HepG2 (cell line): ENCODE measurements around the gene DNAH8. TPM values are rescaled to one million over a fixed set of nuclear protein-coding genes. Genes with fewer than 3 reads are reported as not detected.

Source experiments
- ATAC-seq: fragments of 200-7000 bp; cut with Tn5 transposase; 3 replicates; pipeline ENCODE4 v1.9.1; 2020; ENCODE audit warnings: mild to moderate bottlenecking, moderate library complexity
- BruUV-seq: library from RNA; stranded (reverse); fragments of 400-500 nt; replicated peaks from 2 replicates; lab custom pipeline; 2021; lab: Mats Ljungman, UMichigan
- CTCF ChIA-PET: fragments of 300-600 bp; formaldehyde crosslinking; extraction: SDS; loops from one replicate; lab custom pipeline; 2021; ENCODE audit warnings: low total read pairs, inconsistent platforms, low intra/inter-chr PET ratio; lab: Yijun Ruan, JAX
- POLR2A ChIA-PET: fragments of 350-600 bp; sonication (Branson Sonifier 250); formaldehyde crosslinking; loops from one replicate; lab custom pipeline; 2020; ENCODE audit warnings: antibody characterized with exemption, inconsistent platforms; lab: Yijun Ruan, JAX
- DNase-seq: peaks from one replicate; pipeline ENCODE4 v3.0.0-alpha.2; 2015; ENCODE audit warnings: low spot score
- FAIRE-seq: peaks from 3 replicates; lab custom pipeline; 2011; peaks lifted over from hg19 to GRCh38; lab: Jason Lieb, UNC
- H2AFZ ChIP-seq: one replicate; pipeline ENCODE4 v1.6.1; 2011; ENCODE audit warnings: low read length, inconsistent platforms
- H3K27ac ChIP-seq: fragments of 300-600 bp; 3 replicates; pipeline ENCODE4 v1.8.0; 2011; ENCODE audit warnings: mixed run types, mild to moderate bottlenecking, mixed read lengths, low read length, inconsistent platforms; ENCODE audit not compliant: insufficient read depth; ENCODE audit errors: extremely low read length
- H3K27me3 ChIP-seq, 2 experiments: fragments of 200-600 bp in 1 of 2; 2 replicates in 1 of 2; 3 replicates in 1 of 2; pipeline versions ENCODE4 v1.6.0 to v1.8.0; 2011; ENCODE audit warnings: low read length in 2 of 2, mild to moderate bottlenecking in 2 of 2, moderate library complexity in 2 of 2, inconsistent platforms in 1 of 2; ENCODE audit not compliant: insufficient read depth in 2 of 2, control insufficient read depth in 1 of 2
- H3K36me3 ChIP-seq, 2 experiments: fragments of 200-600 bp in 1 of 2; replicated peaks in 1 of 2; 2 replicates in 1 of 2; 3 replicates in 1 of 2; pipeline versions ENCODE4 v1.5.1 to v1.8.0; 2011; ENCODE audit warnings: low read length in 2 of 2, inconsistent platforms in 1 of 2; ENCODE audit not compliant: insufficient read depth in 2 of 2, control insufficient read depth in 1 of 2
- H3K4me1 ChIP-seq: 2 replicates; pipeline ENCODE4 v1.5.1; 2012; ENCODE audit warnings: low read length, inconsistent platforms; ENCODE audit not compliant: insufficient read depth
- H3K4me2 ChIP-seq: 2 replicates; pipeline ENCODE4 v1.6.0; 2011; ENCODE audit warnings: low read depth, low read length, inconsistent platforms
- H3K4me3 ChIP-seq, 3 experiments: fragments of 200-600 bp in 1 of 3; sonication (generic), shearing (Covaris generic) in 1 of 3; replicated peaks in 1 of 3; 2 replicates each; pipeline ENCODE4 v1.5.1; 2011 to 2016; ENCODE audit warnings: low read length in 3 of 3, inconsistent platforms in 2 of 3, low read depth in 2 of 3, mild to moderate bottlenecking in 2 of 3, control low read depth in 1 of 3, mixed read lengths in 1 of 3; ENCODE audit not compliant: insufficient read depth in 1 of 3
- H3K79me2 ChIP-seq: one replicate; pipeline ENCODE4 v1.6.1; 2011; ENCODE audit warnings: low read length, inconsistent platforms; ENCODE audit not compliant: insufficient read depth
- H3K9ac ChIP-seq: 2 replicates; pipeline ENCODE4 v1.6.0; 2011; ENCODE audit warnings: mild to moderate bottlenecking, low read depth, low read length, inconsistent platforms; ENCODE audit not compliant: insufficient read depth
- H3K9me3 ChIP-seq: 2 replicates; pipeline ENCODE4 v1.5.1; 2012; ENCODE audit warnings: mild to moderate bottlenecking, low read length
- H4K20me1 ChIP-seq: 2 replicates; pipeline ENCODE4 v1.6.0; 2011; ENCODE audit warnings: inconsistent platforms, mild to moderate bottlenecking, low read length, moderate library complexity; ENCODE audit not compliant: insufficient read depth
- HOXD1 ChIP-seq: sonication (generic); formaldehyde crosslinking; IDR thresholded peaks from 2 replicates; pipeline ENCODE4 v1.5.0; 2020; ENCODE audit warnings: missing genetic modification reagents
- MIER2 ChIP-seq: IDR thresholded peaks from 2 replicates; pipeline ENCODE4 v1.6.1; 2016; ENCODE audit warnings: missing biosample characterization, missing genetic modification reagents
- ZNF207 ChIP-seq: fragments of 450-650 bp; IDR thresholded peaks from 2 replicates; pipeline ENCODE4 v1.6.1; 2016; ENCODE audit warnings: antibody characterized with exemption, borderline replicate concordance
- ZNF343 ChIP-seq: sonication (generic); formaldehyde crosslinking; IDR thresholded peaks from 2 replicates; pipeline ENCODE4 v1.4.0; 2020; ENCODE audit warnings: mild to moderate bottlenecking, missing genetic modification reagents
- WGBS: methylation state at CpG from one replicate; pipeline ENCODE4 v1.1.6; 2017; ENCODE audit warnings: low lambda C conversion rate; 5-methylcytosine and 5-hydroxymethylcytosine counted together
- in situ Hi-C: cut with HindIII; loops from 2 replicates; pipeline ENCODE4 v1.10.0; 2017; ENCODE audit warnings: low pct_unique_long_range_greater_than_20kb; ENCODE audit not compliant: extremely low pct_ligation_motif_present
- intact Hi-C: fragments of 100-400 bp; cut with micrococcal nuclease; formaldehyde crosslinking; loops from one replicate; pipeline ENCODE4 v1.10.0; 2022; ENCODE audit not compliant: unreplicated experiment
- polyA plus RNA-seq, 8 experiments: library from polyadenylated mRNA; depleted of rRNA in 3 of 8; stranded (reverse) in 7 of 8; unstranded in 1 of 8; fragments of >200 nt; fragmentation: Illumina TruSeq in 4 of 8; extraction: Trizol in 4 of 8; gene quantifications; 2 replicates each; pipeline versions ENCODE4 v1.2.1 to v1.2.3, GENCODE V29; 2011 to 2016; ENCODE audit warnings: low read depth in 4 of 8, missing spikeins in 1 of 8, mixed read lengths in 1 of 8; ENCODE audit not compliant: insufficient read depth in 1 of 8
- total RNA-seq, 5 experiments: library from RNA; depleted of rRNA; stranded (reverse); fragments of >200 nt; fragmentation: Illumina TruSeq; extraction: Trizol; gene quantifications; 2 replicates each; pipeline ENCODE4 v1.2.3, GENCODE V29; 2016; ENCODE audit warnings: low read depth in 1 of 5
- TF ChIP-seq, protein P1 (sequence below): sonication (generic); formaldehyde crosslinking; IDR thresholded peaks from 2 replicates; pipeline ENCODE4 v1.4.0; 2020; ENCODE audit warnings: missing genetic modification reagents, borderline replicate concordance
- TF ChIP-seq, protein P2 (sequence below): IDR thresholded peaks from 2 replicates; pipeline ENCODE4 v1.6.1; 2016; ENCODE audit warnings: low read depth, missing genetic modification reagents, missing compliant biosample characterization
- TF ChIP-seq, protein P3 (sequence below): IDR thresholded peaks from 2 replicates; pipeline ENCODE4 v1.6.1; 2016; ENCODE audit warnings: low read depth, control low read depth

The DNAH8 gene
- total and polyA plus RNA-seq, 2 of the 13 experiments (the other 11 are each of a cell fraction or from before 2014, with no cell fraction given) = not detected

DNA sequence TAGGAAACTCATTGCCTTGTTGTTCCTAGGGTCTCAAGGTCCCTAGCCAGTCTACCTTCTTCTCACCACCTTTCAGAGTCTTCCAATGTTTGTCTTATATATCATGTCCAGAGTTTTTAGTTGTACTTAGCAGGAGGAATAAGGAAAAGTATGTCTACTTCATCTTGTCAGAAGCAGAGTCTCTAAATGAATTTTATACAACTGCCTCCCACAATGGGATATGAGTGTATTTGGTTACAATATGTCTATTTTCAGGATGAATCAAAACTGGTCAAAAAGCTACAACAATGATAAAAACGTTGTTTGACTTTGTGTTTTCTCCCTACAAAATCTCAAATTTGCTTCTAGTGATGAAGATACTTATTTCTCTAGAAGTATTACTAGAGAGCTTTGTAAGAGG, 19.2 kb upstream of the DNAH8 start:
- Histone ChIP-seq H4K20me1 (peaks cover 8% of the 10 kb centered on the region), H3K9ac (no peak overlapping the region), H3K27ac (no peak overlapping the region), H2AFZ (no peak overlapping the region), H3K27me3 (no peaks in the 10 kb centered on the region), H3K4me2 (no peak overlapping the region), H3K4me3 (no peak overlapping the region), H3K4me1 (peaks cover 22% of the 10 kb centered on the region), H3K9me3 (0 out of 2 replicates have a peak, but pooled peaks cover 7% of the 10 kb centered on the region), H3K36me3 (no peaks in the 10 kb centered on the region; a peak in 3 of 5 replicates), H3K79me2 (peaks cover 44% of the 10 kb centered on the region)
- WGBS = 87% methylated on average over 1 of the region's 1 CpG
- no peak for FAIRE-seq
- TF ChIP-seq ZNF207 (no peak), MIER2 (CRISPR knock-in tag) (no peak), HOXD1 (CRISPR knock-in tag) (no peak), ZNF343 (no peak)
- TF ChIP-seq, protein P1, sequence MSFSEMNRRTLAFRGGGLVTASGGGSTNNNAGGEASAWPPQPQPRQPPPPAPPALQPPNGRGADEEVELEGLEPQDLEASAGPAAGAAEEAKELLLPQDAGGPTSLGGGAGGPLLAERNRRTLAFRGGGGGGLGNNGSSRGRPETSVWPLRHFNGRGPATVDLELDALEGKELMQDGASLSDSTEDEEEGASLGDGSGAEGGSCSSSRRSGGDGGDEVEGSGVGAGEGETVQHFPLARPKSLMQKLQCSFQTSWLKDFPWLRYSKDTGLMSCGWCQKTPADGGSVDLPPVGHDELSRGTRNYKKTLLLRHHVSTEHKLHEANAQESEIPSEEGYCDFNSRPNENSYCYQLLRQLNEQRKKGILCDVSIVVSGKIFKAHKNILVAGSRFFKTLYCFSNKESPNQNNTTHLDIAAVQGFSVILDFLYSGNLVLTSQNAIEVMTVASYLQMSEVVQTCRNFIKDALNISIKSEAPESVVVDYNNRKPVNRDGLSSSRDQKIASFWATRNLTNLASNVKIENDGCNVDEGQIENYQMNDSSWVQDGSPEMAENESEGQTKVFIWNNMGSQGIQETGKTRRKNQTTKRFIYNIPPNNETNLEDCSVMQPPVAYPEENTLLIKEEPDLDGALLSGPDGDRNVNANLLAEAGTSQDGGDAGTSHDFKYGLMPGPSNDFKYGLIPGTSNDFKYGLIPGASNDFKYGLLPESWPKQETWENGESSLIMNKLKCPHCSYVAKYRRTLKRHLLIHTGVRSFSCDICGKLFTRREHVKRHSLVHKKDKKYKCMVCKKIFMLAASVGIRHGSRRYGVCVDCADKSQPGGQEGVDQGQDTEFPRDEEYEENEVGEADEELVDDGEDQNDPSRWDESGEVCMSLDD (CRISPR knock-in tag) = no peak
- TF ChIP-seq, protein P2, sequence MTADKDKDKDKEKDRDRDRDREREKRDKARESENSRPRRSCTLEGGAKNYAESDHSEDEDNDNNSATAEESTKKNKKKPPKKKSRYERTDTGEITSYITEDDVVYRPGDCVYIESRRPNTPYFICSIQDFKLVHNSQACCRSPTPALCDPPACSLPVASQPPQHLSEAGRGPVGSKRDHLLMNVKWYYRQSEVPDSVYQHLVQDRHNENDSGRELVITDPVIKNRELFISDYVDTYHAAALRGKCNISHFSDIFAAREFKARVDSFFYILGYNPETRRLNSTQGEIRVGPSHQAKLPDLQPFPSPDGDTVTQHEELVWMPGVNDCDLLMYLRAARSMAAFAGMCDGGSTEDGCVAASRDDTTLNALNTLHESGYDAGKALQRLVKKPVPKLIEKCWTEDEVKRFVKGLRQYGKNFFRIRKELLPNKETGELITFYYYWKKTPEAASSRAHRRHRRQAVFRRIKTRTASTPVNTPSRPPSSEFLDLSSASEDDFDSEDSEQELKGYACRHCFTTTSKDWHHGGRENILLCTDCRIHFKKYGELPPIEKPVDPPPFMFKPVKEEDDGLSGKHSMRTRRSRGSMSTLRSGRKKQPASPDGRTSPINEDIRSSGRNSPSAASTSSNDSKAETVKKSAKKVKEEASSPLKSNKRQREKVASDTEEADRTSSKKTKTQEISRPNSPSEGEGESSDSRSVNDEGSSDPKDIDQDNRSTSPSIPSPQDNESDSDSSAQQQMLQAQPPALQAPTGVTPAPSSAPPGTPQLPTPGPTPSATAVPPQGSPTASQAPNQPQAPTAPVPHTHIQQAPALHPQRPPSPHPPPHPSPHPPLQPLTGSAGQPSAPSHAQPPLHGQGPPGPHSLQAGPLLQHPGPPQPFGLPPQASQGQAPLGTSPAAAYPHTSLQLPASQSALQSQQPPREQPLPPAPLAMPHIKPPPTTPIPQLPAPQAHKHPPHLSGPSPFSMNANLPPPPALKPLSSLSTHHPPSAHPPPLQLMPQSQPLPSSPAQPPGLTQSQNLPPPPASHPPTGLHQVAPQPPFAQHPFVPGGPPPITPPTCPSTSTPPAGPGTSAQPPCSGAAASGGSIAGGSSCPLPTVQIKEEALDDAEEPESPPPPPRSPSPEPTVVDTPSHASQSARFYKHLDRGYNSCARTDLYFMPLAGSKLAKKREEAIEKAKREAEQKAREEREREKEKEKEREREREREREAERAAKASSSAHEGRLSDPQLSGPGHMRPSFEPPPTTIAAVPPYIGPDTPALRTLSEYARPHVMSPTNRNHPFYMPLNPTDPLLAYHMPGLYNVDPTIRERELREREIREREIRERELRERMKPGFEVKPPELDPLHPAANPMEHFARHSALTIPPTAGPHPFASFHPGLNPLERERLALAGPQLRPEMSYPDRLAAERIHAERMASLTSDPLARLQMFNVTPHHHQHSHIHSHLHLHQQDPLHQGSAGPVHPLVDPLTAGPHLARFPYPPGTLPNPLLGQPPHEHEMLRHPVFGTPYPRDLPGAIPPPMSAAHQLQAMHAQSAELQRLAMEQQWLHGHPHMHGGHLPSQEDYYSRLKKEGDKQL (CRISPR knock-in tag) = no peak
- TF ChIP-seq, protein P3, sequence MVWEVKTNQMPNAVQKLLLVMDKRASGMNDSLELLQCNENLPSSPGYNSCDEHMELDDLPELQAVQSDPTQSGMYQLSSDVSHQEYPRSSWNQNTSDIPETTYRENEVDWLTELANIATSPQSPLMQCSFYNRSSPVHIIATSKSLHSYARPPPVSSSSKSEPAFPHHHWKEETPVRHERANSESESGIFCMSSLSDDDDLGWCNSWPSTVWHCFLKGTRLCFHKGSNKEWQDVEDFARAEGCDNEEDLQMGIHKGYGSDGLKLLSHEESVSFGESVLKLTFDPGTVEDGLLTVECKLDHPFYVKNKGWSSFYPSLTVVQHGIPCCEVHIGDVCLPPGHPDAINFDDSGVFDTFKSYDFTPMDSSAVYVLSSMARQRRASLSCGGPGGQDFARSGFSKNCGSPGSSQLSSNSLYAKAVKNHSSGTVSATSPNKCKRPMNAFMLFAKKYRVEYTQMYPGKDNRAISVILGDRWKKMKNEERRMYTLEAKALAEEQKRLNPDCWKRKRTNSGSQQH (CRISPR knock-in tag) = no peak
- no TSS peak for BruUV-seq
- in situ Hi-C loops (no loop called here), intact Hi-C loops (no loop called here)
- ChIA-PET POLR2A (no interaction called here), CTCF (no interaction called here)
- ATAC-seq = no peak
- no peak for DNase-seq
